RWPE2 (cell line): ENCODE results near the gene TMEM158.

ENCODE experiments used
- ATAC-seq: fragments of 200-7000 bp; cut with Tn5 transposase; 3 replicates; pipeline ENCODE4 v1.9.1; 2021; ENCODE audit warnings: low read depth
- DNase-seq: peaks from one replicate; pipeline ENCODE4 v3.0.0-alpha.2; 2020; ENCODE audit warnings: low spot score
- H3K27ac ChIP-seq: fragments of 450-650 bp; 2 replicates; pipeline ENCODE4 v1.5.1; 2017; ENCODE audit warnings: mild to moderate bottlenecking; ENCODE audit not compliant: poor library complexity, severe bottlenecking
- H3K27me3 ChIP-seq: fragments of 250-450 bp; sonication (Bioruptor Pico); 2 replicates; pipeline ENCODE4 v1.5.1; 2021; ENCODE audit warnings: mild to moderate bottlenecking, moderate library complexity; ENCODE audit not compliant: insufficient read depth, poor library complexity, severe bottlenecking
- H3K36me3 ChIP-seq: fragments of 250-450 bp; sonication (Bioruptor Pico); 2 replicates; pipeline ENCODE4 v1.5.1; 2020; ENCODE audit warnings: low read depth, mild to moderate bottlenecking, moderate library complexity
- H3K4me1 ChIP-seq: fragments of 250-450 bp; sonication (Bioruptor Pico); 2 replicates; pipeline ENCODE4 v1.5.1; 2021; ENCODE audit warnings: mild to moderate bottlenecking, moderate library complexity; ENCODE audit not compliant: insufficient read depth, poor library complexity, severe bottlenecking
- H3K4me3 ChIP-seq: fragments of 250-450 bp; sonication (Bioruptor Pico); 2 replicates; pipeline ENCODE4 v1.5.1; 2021; ENCODE audit warnings: mild to moderate bottlenecking, moderate library complexity; ENCODE audit not compliant: severe bottlenecking
- H3K9me3 ChIP-seq: fragments of 250-450 bp; sonication (Bioruptor Pico); 2 replicates; pipeline ENCODE4 v1.5.1; 2021; ENCODE audit warnings: mild to moderate bottlenecking, moderate library complexity; ENCODE audit not compliant: severe bottlenecking
- CTCF ChIP-seq: fragments of 450-650 bp; IDR thresholded peaks from one replicate; pipeline ENCODE4 v1.5.1; 2017; ENCODE audit warnings: mild to moderate bottlenecking, moderate library complexity; ENCODE audit not compliant: poor library complexity, severe bottlenecking

TMEM158 gene

GRCh38 chr3:45227071-45227820, 1.2 kb upstream of the TMEM158 start:
- TF ChIP-seq CTCF: no peak
- Histone ChIP-seq H3K27me3 (no peaks in the 10 kb centered on the region), H3K4me3 (no peak overlapping the region), H3K27ac (no peak overlapping the region), H3K36me3 (no peaks in the 10 kb centered on the region), H3K4me1 (peaks cover 10% of the 10 kb centered on the region), H3K9me3 (no peaks in the 10 kb centered on the region)
- DNase-seq (no peak), ATAC-seq (no peak)

GRCh38 chr3:45225465-45226205, 452 bp downstream of the TMEM158 start:
- Histone ChIP-seq H3K27ac (peak overlapping the region; percentile 51), H3K27me3 (no peaks in the 10 kb centered on the region), H3K4me3 (peak overlapping the region; percentile 67), H3K36me3 (no peaks in the 10 kb centered on the region), H3K4me1 (peaks cover 10% of the 10 kb centered on the region), H3K9me3 (no peaks in the 10 kb centered on the region)
- ATAC-seq (peak; percentile 11), DNase-seq (no peak)
- peak; percentile 56 for TF ChIP-seq CTCF

- Histone ChIP-seq H3K4me3 (peak overlapping the region; percentile 67), H3K27me3 (no peaks in the 10 kb centered on the region), H3K9me3 (no peaks in the 10 kb centered on the region), H3K36me3 (no peaks in the 10 kb centered on the region), H3K27ac (peak overlapping the region; percentile 51), H3K4me1 (peaks cover 10% of the 10 kb centered on the region)
- ATAC-seq: peak; percentile 70
- DNase-seq: no peak
- TF ChIP-seq CTCF: peak; percentile 84
These were observed 1.1 kb downstream of the TMEM158 start for GRCh38 chr3:45224824-45225464.

- H3K27me3 ChIP-seq: no peaks in the 10 kb centered on the region
- peak overlapping the region; percentile 67 for H3K4me3 ChIP-seq
- H3K27ac ChIP-seq: peak overlapping the region; percentile 51
- H3K36me3 ChIP-seq: no peaks in the 10 kb centered on the region
- peaks cover 14% of the 10 kb centered on the region for H3K4me1 ChIP-seq
- H3K9me3 ChIP-seq: no peaks in the 10 kb centered on the region
- DNase-seq (no peak), ATAC-seq (peak; percentile 26; the same call in 2 of the 3 replicates)
- no peak for TF ChIP-seq CTCF
These were observed 2.0 kb downstream of the TMEM158 start for GRCh38 chr3:45223889-45224727.
